Measurements from ENCODE around the gene FIG4.

- no peak for TF ChIP-seq CTCF (IDR thresholded peaks at IDR 0.05)
- no peak for TF ChIP-seq EP300 (IDR thresholded peaks at IDR 0.05)
Measured at GRCh38 chr6:109783250-109783986, 92.3 kb downstream of the FIG4 start.
